ENCODE measurements around the gene RILPL2.
"Not testable (repeated sequence)": the region's sequence is repeated elsewhere in the genome, so short reads cannot be mapped to it uniquely, and the experiment has no call there.

Gene RILPL2

DNA sequence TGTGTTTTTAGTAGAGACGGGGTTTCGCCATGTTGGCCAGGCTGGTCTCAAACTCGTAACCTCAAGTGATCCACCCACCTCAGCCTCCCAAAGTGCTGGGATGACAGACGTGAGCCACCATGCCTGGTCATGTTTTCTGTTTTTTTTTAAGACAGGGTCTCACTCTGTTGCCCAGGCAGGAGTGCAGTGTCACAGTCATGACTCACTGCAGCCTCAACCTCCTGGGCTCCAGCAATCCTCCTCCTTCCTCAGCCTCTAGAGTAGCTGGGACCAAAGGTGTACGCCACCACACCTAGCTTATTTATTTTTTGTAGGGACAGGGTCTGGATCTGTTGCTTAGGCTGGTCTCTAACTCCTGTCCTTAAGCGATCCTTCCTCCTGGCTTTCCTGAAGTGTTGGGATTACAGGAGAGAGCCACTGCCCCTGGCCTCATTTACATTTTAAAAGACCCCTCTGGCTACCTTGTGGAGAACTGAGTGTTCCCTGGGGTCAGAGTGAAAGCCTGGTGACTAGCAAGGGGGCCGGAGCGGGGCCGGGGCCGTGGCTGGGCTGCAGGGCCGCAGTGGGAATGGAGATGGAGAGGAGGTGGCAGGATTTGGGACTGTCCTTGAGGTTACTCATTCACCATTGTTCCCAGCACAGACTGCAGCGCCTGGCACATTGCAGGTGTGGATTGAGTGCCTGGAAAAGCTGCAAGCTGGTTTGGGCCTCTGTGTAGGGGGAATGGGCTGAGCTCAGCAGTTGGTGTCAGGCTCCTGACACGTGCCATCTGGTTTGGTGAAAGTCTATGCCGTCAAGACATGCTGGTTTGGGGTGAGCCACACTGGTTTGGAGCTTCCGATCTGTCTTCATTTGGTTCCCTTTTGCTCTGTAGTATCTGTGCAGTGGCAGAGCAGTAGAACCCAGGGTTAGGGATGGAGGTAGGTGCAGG lies 34.5 kb downstream of the RILPL2 start:
- DNase-seq: no peak

DNA sequence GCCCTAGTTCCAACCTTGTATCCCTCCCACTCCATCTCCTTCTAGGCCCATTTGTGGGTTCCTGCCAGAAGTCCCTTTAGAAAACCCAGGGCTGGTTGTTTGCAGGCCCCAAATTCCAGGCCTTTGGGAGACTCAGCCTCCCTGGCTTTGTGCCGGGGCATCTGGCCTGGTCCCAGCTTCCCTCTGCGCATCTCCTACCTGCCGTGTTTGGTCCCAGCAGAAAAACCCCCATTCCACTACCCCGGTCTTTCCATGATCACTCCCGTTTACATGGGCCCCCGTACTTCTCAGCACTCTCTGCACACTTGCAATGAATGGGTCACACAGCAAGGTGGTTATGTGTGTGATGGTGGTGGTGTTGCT lies 37.2 kb downstream of the RILPL2 start:
- DNase-seq: no peak

DNA sequence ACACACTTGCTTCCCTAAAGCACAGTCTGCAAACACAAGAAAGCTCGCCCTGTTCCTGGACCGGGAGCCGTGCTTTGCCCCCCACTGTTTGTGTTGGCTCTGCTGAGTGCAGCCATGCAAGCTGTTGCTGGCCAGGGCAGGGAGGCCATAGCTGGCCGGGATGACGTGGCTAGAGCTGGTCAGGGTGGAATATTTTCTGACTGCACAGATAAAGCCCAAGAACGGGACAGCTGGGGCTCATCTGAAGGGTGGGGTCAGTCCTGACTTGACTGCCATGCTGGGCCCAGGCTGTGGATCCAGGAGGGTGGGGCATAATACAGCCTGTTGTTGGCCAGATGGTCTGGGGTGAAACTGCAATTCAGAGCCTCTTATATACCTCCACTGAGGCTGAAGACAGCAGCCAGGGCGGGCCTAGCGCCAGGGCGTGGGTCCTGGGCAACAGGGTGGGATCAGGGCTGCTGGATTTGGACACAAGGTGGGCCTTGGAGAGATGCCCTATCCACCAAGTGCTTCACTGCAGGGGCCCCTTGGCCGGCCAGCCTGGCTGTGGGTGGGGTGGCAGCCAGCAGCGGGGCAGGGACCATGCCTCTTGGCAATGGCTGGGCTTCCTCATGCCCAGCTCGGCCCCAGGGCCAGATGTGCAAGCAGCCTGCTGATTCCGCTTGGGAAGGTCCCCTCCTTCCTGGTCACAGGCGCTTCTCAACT lies 37.8 kb downstream of the RILPL2 start:
- peak; percentile 47 to 89 for DNase-seq

GRCh38 chr12:123398177-123398549 lies 38.3 kb downstream of the RILPL2 start:
- no peak for DNase-seq

DNA sequence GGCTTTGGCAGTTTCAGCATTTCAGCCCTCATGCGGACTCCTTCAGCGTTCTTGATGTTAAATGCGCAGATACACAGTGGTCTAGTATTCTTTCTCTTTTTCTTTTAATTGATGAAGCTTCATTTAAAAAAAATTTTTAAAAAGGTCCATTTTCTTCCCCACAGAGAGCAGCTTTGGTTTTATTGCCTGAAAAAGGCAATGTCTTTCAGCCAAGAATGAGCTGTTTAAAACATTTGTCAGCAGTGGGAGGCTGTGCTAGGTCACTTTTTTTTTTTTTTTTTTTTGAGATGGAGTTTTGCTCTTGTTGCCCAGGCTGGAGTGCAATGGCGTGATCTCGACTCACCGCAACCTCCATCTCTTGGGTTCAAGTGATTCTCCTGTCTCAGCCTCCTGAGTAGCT lies 39.1 kb downstream of the RILPL2 start:
- no peak for DNase-seq

- DNase-seq: no peak
These were observed 39.5 kb downstream of the RILPL2 start for GRCh38 chr12:123396954-123397353.

DNA sequence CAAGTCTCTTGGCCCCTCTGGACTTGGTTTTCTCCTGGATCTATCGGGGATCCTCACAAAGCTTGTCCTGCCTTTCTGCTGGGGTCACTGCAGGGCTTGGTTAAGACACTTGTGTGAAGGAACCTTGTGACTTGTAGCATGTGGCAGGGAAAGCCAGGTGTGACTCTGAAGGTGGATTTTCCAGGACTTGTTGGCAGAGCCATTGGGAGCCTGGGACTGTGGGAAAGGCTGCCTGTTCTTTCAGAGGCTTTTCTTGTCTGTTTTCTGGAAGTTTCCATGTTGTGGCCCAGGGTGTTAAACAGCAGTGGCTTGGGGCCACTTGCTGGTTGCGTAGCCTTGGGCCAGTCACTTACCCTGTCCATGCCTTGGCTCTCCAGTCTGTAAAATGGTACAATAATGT lies 39.9 kb downstream of the RILPL2 start:
- no peak for DNase-seq

- DNase-seq: no peak
These were observed 41.2 kb downstream of the RILPL2 start for GRCh38 chr12:123395236-123395635.

GRCh38 chr12:123393747-123394146 lies 42.7 kb downstream of the RILPL2 start:
- DNase-seq: no peak

- no peak for DNase-seq
These were observed 44.7 kb downstream of the RILPL2 start for GRCh38 chr12:123391546-123392343.

DNA sequence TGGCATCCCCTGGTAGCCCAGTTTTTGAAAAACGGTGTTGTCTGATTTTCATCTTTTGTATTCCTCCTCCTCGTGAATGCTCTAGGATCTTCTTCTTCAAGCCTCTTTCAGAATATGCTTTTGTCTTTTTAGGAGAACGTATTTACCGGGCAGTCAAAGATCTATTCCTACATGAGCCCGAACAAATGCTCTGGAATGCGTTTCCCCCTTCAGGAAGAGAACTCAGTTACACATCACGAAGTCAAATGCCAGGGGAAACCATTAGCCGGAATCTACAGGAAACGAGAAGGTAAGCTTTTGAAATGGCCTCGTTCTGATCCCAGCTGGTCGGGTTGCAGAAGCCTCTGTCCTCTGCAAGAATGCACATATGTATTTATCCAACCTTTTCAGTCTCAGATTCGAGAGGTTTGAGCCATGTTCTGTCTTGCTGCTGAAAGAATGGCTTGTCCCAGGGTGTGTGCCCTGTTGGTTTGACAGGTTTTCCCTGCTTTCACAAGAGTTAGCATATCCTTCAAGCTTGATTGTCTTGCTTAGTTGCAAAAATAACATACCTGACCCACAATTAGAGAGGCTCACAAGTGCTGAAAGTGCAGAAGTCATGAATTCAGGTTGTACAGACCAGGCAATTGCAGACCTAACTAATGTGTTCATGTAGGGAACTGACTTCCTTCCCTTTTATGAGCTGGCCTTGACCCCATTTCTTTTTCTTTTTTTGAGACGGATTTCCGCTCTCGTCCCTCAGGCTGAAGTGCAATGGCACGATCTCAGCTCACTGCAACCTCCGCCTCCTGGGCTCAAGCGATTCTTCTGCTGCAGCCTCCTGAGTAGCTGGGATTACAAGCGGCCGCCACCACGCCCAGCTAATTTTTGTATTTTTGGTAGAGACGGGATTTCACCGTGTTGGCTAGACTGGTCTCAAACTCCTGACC lies 45.7 kb downstream of the RILPL2 start:
- no peak for DNase-seq

DNA sequence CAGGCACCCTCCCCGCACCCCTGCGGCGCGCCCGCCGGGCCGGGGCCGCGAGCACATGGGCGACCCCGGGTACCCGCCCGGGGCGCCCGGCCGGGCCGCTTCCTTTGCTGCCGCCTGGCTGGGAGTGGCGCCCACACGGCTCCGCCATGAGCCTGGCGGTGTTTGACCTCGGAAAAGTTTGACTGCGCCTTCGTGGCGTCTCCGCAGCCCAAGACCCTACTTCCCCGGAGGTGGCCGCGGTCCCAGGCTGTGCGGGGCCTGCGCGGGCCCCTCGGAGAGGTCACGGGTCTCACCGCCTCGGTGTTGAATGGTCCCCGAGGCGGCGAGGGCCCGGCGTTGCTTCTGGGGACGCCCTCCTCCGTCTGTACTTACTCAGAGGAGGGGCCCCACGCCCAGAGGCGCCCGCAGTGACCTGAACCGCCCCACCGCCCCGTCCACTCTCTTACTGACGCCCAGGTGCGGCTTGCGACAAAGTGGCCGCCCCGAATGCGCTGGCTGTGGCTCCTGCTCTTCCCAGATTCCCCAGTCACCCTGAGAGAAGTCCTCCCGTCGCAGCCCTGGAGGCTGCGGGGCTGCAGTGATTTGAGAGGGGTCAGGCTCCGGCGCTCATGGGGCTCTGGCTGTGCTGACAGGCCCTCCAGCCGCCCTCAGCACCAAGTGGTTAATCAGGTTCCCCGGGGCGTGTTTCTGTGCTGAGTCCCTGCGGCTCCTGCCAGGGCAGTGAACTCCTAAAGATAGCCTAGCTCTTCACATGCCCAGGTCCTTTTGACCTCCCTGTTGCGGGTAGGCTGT lies 46.7 kb downstream of the RILPL2 start:
- DNase-seq: no peak

DNA sequence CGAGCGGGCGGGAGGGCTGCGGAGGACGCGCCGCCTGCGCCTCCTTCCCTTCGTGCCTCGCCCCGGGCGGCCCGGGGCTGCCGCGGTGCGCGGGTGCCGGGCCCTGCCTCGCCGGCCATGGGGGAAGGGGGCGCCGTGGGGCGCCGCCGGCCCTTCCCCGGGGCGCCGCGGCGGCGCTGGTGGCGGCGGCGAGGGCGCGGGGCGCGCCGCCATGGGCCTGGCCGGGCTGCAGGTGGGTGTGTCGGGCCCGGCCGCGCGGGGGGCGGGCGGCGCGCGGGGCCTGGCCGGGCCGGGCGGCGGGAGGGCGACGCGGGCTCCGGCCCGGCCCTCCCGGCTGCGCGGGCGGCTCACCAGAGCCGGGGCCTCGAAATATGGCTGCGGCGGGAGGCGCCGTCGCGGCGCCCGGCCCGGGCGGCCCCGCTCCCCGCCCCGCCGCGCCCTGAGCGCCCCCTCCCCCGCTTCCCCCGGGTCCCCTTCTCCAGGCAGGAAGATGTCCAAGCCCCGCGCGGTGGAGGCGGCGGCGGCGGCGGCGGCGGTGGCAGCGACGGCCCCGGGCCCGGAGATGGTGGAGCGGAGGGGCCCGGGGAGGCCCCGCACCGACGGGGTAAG lies 47.4 kb downstream of the RILPL2 start:
- no peak for DNase-seq

GRCh38 chr12:123388177-123388950 lies 48.1 kb downstream of the RILPL2 start:
- no peak for DNase-seq

GRCh38 chr12:123387508-123388176 lies 48.8 kb downstream of the RILPL2 start:
- no peak for DNase-seq

- not testable (repeated sequence) for DNase-seq
These were observed 50.9 kb downstream of the RILPL2 start for GRCh38 chr12:123385536-123385935.

GRCh38 chr12:123384994-123385376 lies 51.5 kb downstream of the RILPL2 start:
- no peak for DNase-seq

DNA sequence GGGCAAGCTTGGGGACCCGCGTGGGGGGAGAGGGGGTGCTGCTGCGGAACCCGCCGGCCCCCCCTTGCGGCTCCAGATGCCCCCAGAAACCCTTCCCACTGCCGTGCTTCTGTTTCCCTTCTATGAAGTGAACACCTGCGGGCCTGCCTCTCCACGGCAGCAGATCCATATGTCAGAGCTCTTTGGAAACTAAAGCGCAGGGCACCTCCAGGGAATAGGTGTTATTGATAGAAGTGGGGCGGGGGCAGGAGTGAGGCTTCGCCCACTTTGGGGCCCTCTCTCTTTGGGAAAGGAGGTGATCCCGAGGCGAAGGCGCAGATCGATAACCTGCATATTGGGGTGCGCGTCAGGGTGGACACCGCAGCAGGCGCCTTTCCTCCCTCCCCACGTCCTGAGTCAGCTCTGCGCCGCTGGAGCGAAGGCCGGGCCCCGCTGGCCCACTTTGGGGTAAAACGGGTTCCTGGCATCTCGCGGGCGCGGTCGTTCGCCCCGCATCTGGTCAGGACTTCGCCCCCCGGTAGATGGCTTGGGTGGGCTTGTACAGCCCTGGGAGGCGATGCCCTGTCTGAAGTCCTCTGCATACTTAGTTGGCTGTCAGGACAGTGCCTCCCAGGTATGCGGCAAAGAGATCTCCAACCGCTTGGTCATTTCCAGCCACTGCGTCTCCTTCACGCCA lies 52.0 kb downstream of the RILPL2 start:
- DNase-seq: no peak

GRCh38 chr12:123382684-123383083 lies 53.8 kb downstream of the RILPL2 start:
- DNase-seq: no peak

Data from cerebellar nuclear complex (tissue), 1 donor.